OCI-LY7 (cell line): ENCODE measurements around the gene PPP1R27.

Source experiments
- EZH2phosphoT487 ChIP-seq: fragments of 200-600 bp; sonication (generic); IDR thresholded peaks from 2 replicates; pipeline ENCODE4 v1.6.1; 2018; ENCODE audit warnings: low read depth, borderline replicate concordance, mild to moderate bottlenecking, mixed run types, antibody characterized with exemption, low read length, moderate library complexity, mixed read lengths
- TF ChIP-seq, protein P1 (sequence below): fragments of 200-600 bp; sonication (generic); conservative IDR thresholded peaks from 2 replicates; pipeline ENCODE4 v1.5.1; 2014; ENCODE audit warnings: mild to moderate bottlenecking, antibody characterized with exemption, low read length, moderate library complexity, mixed read lengths

- no peak for TF ChIP-seq EZH2phosphoT487
- TF ChIP-seq, protein P1, sequence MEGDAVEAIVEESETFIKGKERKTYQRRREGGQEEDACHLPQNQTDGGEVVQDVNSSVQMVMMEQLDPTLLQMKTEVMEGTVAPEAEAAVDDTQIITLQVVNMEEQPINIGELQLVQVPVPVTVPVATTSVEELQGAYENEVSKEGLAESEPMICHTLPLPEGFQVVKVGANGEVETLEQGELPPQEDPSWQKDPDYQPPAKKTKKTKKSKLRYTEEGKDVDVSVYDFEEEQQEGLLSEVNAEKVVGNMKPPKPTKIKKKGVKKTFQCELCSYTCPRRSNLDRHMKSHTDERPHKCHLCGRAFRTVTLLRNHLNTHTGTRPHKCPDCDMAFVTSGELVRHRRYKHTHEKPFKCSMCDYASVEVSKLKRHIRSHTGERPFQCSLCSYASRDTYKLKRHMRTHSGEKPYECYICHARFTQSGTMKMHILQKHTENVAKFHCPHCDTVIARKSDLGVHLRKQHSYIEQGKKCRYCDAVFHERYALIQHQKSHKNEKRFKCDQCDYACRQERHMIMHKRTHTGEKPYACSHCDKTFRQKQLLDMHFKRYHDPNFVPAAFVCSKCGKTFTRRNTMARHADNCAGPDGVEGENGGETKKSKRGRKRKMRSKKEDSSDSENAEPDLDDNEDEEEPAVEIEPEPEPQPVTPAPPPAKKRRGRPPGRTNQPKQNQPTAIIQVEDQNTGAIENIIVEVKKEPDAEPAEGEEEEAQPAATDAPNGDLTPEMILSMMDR = no peak
Measured at GRCh38 chr17:81819708-81820107, 15.1 kb downstream of the PPP1R27 start.
